ENCODE data around the gene BCL7B. TPM values are rescaled to one million over a fixed set of nuclear protein-coding genes. Genes with fewer than 3 reads are reported as not detected.

The BCL7B gene
- total and polyA plus RNA-seq, 2 of the 13 experiments (the other 11 are each of a cell fraction or from before 2014, with no cell fraction given) = 24.3 to 38.2 TPM

GRCh38 chr7:73557397-73558257 is at the start of gene BCL7B (continued):
- 0 out of 2 replicates have a peak, but pooled peaks have one; percentile 79 for TF ChIP-seq CERS6 (CRISPR knock-in tag; IDR thresholded peaks at IDR 0.05)
- TF ChIP-seq DPF2 (CRISPR knock-in tag; IDR thresholded peaks at IDR 0.05; ENCODE audit: borderline replicate concordance, low read depth) = no peak
- peak; percentile 86 for TF ChIP-seq MYC (CRISPR knock-in tag; IDR thresholded peaks at IDR 0.05; ENCODE audit: borderline replicate concordance)
- no peak for TF ChIP-seq SCMH1 (CRISPR knock-in tag; IDR thresholded peaks at IDR 0.05; ENCODE audit: borderline replicate concordance)
- peak; percentile 89 for TF ChIP-seq ZFAT (CRISPR knock-in tag; conservative IDR thresholded peaks at IDR 0.05)
- no peak; the same call in 1 of the 2 replicates for TF ChIP-seq GLI4 (CRISPR knock-in tag; IDR thresholded peaks at IDR 0.05; ENCODE audit: borderline replicate concordance)
- TF ChIP-seq ZNF564 (CRISPR knock-in tag; IDR thresholded peaks at IDR 0.05) = peak; percentile 92
- peak; percentile 62; the same call in 1 of the 2 replicates for TF ChIP-seq ISL2 (CRISPR knock-in tag; IDR thresholded peaks at IDR 0.05)
- TF ChIP-seq TAF1 (CRISPR knock-in tag; IDR thresholded peaks at IDR 0.05) = peak; percentile 36; the same call in 1 of the 2 replicates
- TF ChIP-seq ZHX1 (CRISPR knock-in tag; IDR thresholded peaks at IDR 0.05; ENCODE audit: low read depth) = peak; percentile 64; the same call in 1 of the 2 replicates
- no peak for TF ChIP-seq ZNF570 (CRISPR knock-in tag; IDR thresholded peaks at IDR 0.05; ENCODE audit: borderline replicate concordance)
- peak; percentile 32; the same call in 1 of the 2 replicates for TF ChIP-seq MAZ (IDR thresholded peaks at IDR 0.05; ENCODE audit: borderline replicate concordance, low read depth, low read length)
- peak; percentile 93 for TF ChIP-seq MAZ (CRISPR knock-in tag; IDR thresholded peaks at IDR 0.05; ENCODE audit: low read depth)
- peak; percentile 65; the same call in 1 of the 2 replicates for TF ChIP-seq PPARG (CRISPR knock-in tag; conservative IDR thresholded peaks at IDR 0.05)
- peak; percentile 80; the same call in 1 of the 2 replicates for TF ChIP-seq TGIF2 (CRISPR knock-in tag; IDR thresholded peaks at IDR 0.05)
- peak; percentile 90 for TF ChIP-seq ZBTB42 (CRISPR knock-in tag; IDR thresholded peaks at IDR 0.05)
- peak; percentile 90 for TF ChIP-seq TEF (CRISPR knock-in tag; IDR thresholded peaks at IDR 0.05)
- no peak for TF ChIP-seq SRF (IDR thresholded peaks at IDR 0.05; ENCODE audit: low read depth, low read length)
- TF ChIP-seq MIER2 (CRISPR knock-in tag; IDR thresholded peaks at IDR 0.05) = 0 out of 2 replicates have a peak, but pooled peaks have one; percentile 18
- TF ChIP-seq FOXP4 (CRISPR knock-in tag; IDR thresholded peaks at IDR 0.05) = peak; percentile 37; the same call in 1 of the 2 replicates
- TF ChIP-seq ZNF547 (CRISPR knock-in tag; IDR thresholded peaks at IDR 0.05) = peak; percentile 99
- TF ChIP-seq RFXAP (CRISPR knock-in tag; IDR thresholded peaks at IDR 0.05; ENCODE audit: borderline replicate concordance) = peak; percentile 88; the same call in 1 of the 2 replicates
- TF ChIP-seq KLF11 (CRISPR knock-in tag; IDR thresholded peaks at IDR 0.05) = no peak
- TF ChIP-seq ZSCAN30 (CRISPR knock-in tag; IDR thresholded peaks at IDR 0.05) = 0 out of 2 replicates have a peak, but pooled peaks have one; percentile 70
